Neuron (in vitro differentiated cells): ENCODE measurements around the gene SPACA7.

Experiments used
- H2AFZ ChIP-seq: one replicate; pipeline ENCODE4 v1.6.1; 2013; ENCODE audit warnings: low read depth, mild to moderate bottlenecking, inconsistent platforms, low read length, moderate library complexity
- H3K27me3 ChIP-seq: one replicate; pipeline ENCODE4 v1.6.1; 2013; ENCODE audit warnings: low read length; ENCODE audit not compliant: insufficient read depth
- H3K36me3 ChIP-seq: one replicate; pipeline ENCODE4 v1.6.1; 2013; ENCODE audit warnings: low read length; ENCODE audit not compliant: insufficient read depth
- H3K4me1 ChIP-seq: one replicate; pipeline ENCODE4 v1.6.1; 2013; ENCODE audit warnings: low read length; ENCODE audit not compliant: insufficient read depth
- H3K4me3 ChIP-seq: 2 replicates; pipeline ENCODE4 v1.5.1; 2013; ENCODE audit warnings: mild to moderate bottlenecking, low read length, moderate library complexity
- H3K9me3 ChIP-seq: one replicate; pipeline ENCODE4 v1.6.1; 2013; ENCODE audit warnings: low read length

The SPACA7 gene

DNA sequence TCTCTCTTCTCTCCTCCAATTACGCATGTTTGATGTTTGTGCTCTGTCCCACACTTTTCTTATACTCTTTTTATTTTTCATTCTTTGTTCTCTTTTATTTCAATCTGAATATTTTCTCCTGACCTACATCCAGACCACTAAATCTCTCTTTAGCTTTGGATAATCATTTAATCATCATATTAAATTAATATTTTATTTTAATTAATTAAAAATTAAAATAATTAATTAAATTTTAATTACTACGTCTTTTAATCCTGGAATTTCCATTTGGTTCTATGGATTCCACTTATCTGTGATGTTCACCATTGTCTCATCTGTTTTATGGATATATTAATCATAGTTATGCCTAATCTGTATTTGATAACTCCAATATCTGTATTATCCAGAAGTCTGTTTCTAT is 62.4 kb downstream of the SPACA7 start:
- no peaks in the 10 kb centered on the region for H3K27me3 ChIP-seq
- H3K4me1 ChIP-seq: peaks cover 22% of the 10 kb centered on the region

DNA sequence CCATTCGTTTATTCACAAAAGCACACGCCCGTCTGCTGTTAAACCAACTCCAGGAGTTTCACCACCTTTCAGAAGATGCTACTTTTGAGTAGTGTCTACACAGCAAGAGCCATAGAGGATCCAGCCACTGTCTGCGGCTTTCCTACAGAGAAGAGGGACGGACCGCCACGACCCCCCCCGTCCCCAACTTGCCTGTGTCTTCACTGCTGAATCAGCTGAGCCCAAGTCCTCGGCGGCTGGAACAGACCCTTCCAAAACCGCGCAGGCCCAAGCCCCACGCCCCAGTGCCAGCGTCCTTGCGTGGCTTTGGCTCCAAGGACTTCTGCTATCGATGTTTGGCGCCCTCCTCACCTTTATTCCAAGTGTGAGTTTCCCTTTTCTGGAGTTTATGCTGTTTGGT is 65.1 kb downstream of the SPACA7 start:
- no peak overlapping the region for H2AFZ ChIP-seq
- H3K9me3 ChIP-seq: peaks cover 5% of the 10 kb centered on the region
- H3K27me3 ChIP-seq: no peaks in the 10 kb centered on the region
- no peaks in the 10 kb centered on the region for H3K36me3 ChIP-seq
- no peak overlapping the region for H3K4me3 ChIP-seq
- H3K4me1 ChIP-seq: peaks cover 26% of the 10 kb centered on the region

More for the DNA sequence above, 62.4 kb downstream of the SPACA7 start:
- Histone ChIP-seq H3K36me3 (no peaks in the 10 kb centered on the region), H3K4me3 (no peak overlapping the region), H3K9me3 (peaks cover 8% of the 10 kb centered on the region), H2AFZ (no peak overlapping the region)

DNA sequence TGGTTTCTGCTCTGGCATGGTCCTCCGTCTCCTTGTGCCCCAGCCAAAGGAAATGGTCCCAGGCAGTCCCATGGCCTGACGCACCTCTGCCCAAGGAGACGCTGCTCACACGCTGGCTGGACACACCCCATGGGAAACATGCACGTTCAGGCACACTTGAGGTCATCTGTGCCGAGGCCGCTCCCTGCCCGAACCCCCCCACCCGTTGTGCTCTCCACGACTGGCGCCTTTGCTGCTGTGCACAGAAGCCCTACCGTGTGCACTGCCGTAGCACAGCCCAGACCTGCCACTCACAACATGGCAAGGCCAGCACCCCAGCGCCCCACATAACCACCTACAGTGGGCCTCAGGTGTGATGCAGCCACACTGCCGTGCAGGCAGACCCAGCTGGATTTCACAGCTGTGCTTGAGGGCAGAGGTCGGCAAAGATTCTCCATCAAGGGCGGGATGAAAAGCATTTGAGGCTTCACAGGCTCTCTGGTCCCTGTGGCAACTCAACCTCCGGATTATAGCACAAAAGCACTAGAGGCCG is 65.7 kb downstream of the SPACA7 start:
- H3K4me3 ChIP-seq: no peak overlapping the region
- no peak overlapping the region for H2AFZ ChIP-seq
- no peaks in the 10 kb centered on the region for H3K36me3 ChIP-seq
- no peaks in the 10 kb centered on the region for H3K27me3 ChIP-seq
- peaks cover 2% of the 10 kb centered on the region for H3K9me3 ChIP-seq
- peaks cover 26% of the 10 kb centered on the region for H3K4me1 ChIP-seq

DNA sequence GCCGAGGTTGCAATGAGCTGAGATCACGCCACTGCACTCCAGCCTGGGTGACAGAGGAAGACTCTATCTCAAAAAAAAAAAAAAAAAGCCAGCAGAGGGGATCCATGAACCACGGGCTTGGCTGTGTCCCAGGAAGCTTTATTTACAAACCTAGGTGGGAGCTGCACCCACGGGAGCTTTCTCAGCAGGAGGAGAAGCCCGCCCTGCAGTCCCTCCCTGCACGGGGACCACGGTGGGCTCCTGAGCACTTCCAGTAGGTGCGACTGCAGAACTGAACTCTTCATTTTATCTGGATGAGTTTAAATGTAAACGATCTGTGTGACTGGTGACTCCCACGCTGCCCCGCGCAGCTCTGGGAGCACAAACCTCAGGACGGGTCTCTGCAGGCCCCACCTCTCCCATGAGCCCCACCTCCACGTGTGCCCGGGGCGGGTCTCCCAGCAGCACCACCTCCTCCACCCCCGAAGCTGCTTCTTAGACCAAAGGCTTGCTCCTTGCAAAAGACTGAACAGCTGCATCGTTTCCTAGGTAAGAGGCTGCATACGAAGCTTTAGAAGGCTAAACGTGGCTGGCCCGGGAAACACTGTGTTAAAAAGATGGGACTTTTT is 66.4 kb downstream of the SPACA7 start:
- peaks cover 26% of the 10 kb centered on the region for H3K4me1 ChIP-seq
- no peaks in the 10 kb centered on the region for H3K27me3 ChIP-seq
- peaks cover 2% of the 10 kb centered on the region for H3K9me3 ChIP-seq
- no peaks in the 10 kb centered on the region for H3K36me3 ChIP-seq
- no peak overlapping the region for H3K4me3 ChIP-seq
- H2AFZ ChIP-seq: no peak overlapping the region

DNA sequence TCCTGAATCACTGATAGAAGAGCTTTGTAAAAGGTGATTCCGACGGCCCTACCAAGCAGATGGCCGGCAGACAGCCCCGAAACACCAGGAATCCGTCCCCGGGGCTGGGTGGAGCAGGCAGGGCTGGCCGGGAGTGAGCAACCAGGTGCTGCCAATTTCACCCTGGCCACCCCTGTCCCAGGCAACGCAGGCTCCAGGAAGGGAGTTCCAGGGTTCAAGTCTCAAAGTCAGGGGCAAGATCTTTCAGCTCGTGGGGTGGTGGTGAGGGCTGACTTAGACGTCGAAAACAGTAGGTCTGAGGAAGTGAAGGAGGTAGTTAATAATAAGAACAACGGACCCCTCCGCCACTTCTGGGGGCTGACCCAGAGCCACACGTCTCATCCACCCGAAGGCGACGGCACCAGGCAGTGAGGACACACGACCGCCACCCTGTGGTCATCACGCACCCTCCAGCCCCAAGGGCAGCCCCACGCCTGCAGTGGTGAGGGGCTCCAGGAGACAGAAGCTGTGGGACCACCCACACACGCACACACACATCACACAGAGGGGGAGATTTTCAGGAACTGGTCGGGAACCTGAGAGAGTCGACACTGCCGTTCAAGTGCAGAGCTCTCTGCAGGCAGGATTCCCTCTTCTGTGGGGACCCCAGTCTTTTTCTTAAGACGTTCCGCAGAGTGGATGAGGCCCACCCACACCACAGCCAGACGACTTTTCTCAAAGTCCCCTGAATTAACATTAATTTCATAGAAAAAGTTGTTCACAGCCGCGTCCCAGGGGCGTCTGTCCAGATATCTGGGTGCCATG is 67.2 kb downstream of the SPACA7 start:
- H3K9me3 ChIP-seq: no peaks in the 10 kb centered on the region
- no peak overlapping the region for H3K4me3 ChIP-seq
- H3K36me3 ChIP-seq: no peaks in the 10 kb centered on the region
- H3K27me3 ChIP-seq: no peaks in the 10 kb centered on the region
- no peak overlapping the region for H2AFZ ChIP-seq
- H3K4me1 ChIP-seq: peaks cover 26% of the 10 kb centered on the region

DNA sequence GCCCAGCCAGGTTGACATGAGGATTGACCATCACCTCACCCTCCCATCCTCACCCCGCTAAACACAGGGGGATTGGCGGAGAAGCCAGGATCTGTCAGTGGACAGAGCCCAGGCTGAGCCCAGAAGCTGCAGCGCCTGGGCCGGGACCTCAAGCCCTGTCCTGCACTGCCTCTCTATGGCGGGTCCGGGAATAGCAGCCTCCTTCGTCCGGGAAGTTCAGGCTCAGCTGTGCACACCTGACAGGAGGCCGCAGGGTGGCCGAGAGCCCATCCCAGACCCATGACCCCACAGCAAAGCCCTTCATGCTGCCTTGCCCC is 67.8 kb downstream of the SPACA7 start:
- no peak overlapping the region for H2AFZ ChIP-seq
- H3K4me3 ChIP-seq: no peak overlapping the region
- H3K9me3 ChIP-seq: no peaks in the 10 kb centered on the region
- peaks cover 23% of the 10 kb centered on the region for H3K4me1 ChIP-seq
- no peaks in the 10 kb centered on the region for H3K27me3 ChIP-seq
- H3K36me3 ChIP-seq: no peaks in the 10 kb centered on the region

DNA sequence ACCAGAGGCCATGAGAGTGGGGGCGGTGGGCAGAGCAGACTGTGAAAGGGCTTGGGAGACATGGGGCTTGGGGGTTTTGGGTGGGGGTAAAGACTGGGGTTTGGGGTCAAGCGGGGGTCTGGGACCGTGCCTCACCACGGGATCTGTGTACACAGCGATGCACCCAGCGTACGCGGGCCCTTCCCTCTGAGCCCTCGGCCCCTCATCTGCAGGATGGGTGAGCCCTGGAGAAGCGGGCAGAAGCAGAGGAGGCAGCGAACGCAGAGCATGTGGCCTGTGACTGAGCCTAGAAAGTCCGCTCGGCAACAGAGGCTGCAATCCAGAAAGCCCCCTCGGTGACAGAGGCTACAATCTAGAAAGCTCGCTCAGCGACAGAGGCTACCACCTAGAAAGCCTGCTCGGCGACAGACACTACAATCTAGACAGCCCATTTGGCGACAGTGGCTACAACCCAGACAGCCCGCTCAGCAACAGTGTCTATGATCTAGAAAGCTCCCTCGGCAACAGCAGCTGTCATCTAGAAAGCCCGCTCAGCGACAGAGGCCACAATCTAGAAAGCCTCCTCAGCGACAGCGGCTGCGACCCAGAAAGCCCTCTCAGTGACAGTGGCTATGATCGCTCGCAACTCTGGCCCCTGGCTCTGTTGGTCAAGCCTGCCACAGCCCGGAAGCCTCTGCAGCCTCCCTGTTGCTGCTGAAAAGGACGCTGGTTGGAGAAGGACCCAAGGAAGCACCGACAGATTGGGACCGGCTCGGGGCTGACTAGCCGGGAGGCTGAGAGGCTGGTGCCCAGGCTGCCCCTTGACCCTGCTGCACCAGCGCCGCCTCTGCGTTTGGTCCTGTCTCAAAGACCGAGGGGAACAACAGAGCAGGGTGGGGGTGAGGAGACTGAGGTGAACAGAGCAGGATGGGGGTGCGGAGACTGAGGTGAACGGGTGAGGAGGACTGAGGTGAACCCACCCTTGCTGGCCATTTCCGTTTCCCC is 68.6 kb downstream of the SPACA7 start:
- H3K4me3 ChIP-seq: no peak overlapping the region
- peaks cover 15% of the 10 kb centered on the region for H3K4me1 ChIP-seq

DNA sequence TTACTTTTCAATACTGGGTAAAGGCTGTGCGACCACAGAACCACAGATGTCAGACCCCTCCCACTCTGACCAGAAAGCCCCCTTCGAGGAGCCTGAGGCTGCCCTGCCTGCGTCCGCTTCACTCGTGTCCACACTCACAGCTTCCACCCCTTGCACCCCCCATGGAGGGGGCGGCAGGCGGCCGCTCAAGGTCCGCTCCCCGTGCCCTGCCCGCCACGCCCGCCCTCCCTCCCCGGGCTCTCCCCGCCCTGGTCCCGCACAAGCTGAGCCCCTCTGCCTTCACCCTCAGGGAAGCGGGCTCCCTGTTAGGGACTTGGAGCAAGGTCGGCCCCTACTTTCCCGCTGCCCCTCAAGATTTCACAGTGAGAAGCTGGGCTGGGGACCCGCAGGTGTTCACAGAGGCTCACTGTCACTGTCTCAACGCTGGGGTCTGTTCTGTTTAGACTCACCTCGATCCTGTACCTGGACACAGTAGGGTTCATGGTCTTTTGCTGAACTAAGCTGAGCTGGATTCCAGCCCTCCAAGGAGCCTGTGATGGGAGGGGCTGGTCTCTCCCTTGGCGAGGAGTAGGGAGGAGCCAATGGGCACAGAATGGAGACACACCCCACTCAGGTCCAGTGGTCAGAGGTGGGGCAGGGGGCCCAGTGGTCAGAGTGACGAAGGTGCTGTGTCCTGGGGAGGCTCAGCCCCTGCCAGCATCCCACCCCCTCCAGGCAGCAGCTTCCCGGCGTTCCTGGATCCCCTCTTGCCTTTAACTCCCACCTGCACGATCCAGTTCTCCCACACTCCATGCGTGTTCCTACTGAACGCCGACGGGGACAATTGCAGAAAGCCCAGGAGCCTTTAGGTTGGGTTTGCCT is 69.5 kb downstream of the SPACA7 start:
- H3K4me1 ChIP-seq: peaks cover 14% of the 10 kb centered on the region
- no peaks in the 10 kb centered on the region for H3K9me3 ChIP-seq
- H3K27me3 ChIP-seq: no peaks in the 10 kb centered on the region
- no peak overlapping the region for H2AFZ ChIP-seq
- H3K4me3 ChIP-seq: no peak overlapping the region
- H3K36me3 ChIP-seq: no peaks in the 10 kb centered on the region

More for the DNA sequence above, 68.6 kb downstream of the SPACA7 start:
- Histone ChIP-seq H3K27me3 (no peaks in the 10 kb centered on the region), H3K9me3 (no peaks in the 10 kb centered on the region), H3K36me3 (no peaks in the 10 kb centered on the region), H2AFZ (no peak overlapping the region)

DNA sequence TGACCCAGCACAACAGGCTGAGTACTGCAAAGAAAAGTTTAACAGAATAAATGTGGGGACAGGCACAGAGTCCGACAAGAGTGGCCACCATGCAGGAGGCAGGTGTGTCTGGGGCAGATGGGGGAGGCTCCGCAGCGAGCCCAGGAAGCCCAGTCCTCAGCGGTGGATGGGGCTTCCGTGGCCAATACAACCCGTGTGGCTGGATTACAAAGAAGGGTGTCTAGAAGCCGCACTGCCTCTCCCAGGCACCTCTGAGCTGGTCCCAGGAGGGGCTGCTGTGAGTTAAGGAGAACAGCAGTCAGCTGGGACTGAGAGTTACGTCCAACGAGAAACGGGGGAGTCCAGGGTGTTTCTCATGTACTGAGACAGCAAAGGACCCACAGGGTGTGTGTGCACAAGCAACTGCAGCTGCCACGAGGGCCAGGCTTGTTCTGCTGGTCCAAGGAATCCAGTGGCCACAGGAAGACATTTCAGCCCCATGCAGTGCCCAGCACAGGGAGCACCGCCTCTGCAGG is 70.2 kb downstream of the SPACA7 start:
- Histone ChIP-seq H3K9me3 (no peaks in the 10 kb centered on the region), H3K27me3 (no peaks in the 10 kb centered on the region), H2AFZ (no peak overlapping the region), H3K36me3 (no peaks in the 10 kb centered on the region), H3K4me1 (peaks cover 18% of the 10 kb centered on the region), H3K4me3 (no peak overlapping the region)

DNA sequence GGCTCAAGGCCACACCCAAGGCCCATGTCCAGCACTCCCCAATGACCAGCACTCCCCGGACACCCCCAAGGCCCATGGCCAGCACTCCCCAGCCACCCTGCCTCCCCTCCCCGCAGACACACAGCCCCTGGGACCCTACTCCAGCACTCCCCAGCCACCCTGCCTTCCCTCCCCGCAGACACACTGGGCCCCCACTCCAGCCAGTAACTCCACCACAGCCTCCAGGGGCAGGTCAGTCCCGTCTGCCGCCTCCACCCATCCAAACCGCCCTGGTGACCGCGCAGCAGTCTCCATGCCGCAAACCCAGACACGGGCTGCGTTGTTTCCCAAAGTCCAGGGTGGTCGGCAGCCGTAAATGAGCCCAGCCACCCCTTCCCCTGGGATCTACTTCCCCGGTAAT is 70.7 kb downstream of the SPACA7 start:
- Histone ChIP-seq H3K4me3 (no peak overlapping the region), H3K27me3 (no peaks in the 10 kb centered on the region), H3K9me3 (no peaks in the 10 kb centered on the region), H2AFZ (no peak overlapping the region), H3K36me3 (no peaks in the 10 kb centered on the region), H3K4me1 (peaks cover 18% of the 10 kb centered on the region)

DNA sequence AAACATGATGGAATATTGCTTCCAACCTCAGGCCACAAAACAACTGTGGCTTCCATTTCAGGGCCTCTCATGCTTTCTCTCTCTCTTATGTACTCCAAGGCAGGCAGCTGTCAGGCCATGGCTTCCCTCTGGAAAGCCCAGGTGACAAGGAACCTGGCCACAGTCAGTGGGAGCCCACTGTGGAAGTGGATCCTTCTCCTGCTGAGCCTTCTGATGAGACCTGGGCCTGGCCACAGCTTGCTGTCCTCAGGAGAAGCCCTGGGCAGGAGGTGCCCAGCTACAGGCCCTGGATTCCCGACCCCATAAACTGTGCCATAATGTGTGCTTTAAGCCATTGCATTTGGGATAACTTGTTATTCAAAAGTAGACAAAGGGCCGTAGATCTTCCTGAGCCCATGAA is 71.2 kb downstream of the SPACA7 start:
- H2AFZ ChIP-seq: no peak overlapping the region
- no peaks in the 10 kb centered on the region for H3K27me3 ChIP-seq
- H3K36me3 ChIP-seq: no peaks in the 10 kb centered on the region
- H3K9me3 ChIP-seq: no peaks in the 10 kb centered on the region
- no peak overlapping the region for H3K4me3 ChIP-seq
- H3K4me1 ChIP-seq: peaks cover 18% of the 10 kb centered on the region
